OCI-LY1 (cell line): Measurements from ENCODE around the gene TM2D1.
"Not testable (repeated sequence)": the region's sequence is repeated elsewhere in the genome, so short reads cannot be mapped to it uniquely, and the experiment has no call there.

Source experiments
- H2AFZ ChIP-seq: fragments of 200-600 bp; sonication (generic), shearing (Covaris generic); 2 replicates; pipeline ENCODE4 v1.6.0; 2014; ENCODE audit warnings: antibody characterized with exemption, mild to moderate bottlenecking, low read length
- H3F3A ChIP-seq: fragments of 200-600 bp; sonication (generic), shearing (Covaris generic); 2 replicates; pipeline ENCODE4 v1.6.0; 2014; ENCODE audit warnings: mild to moderate bottlenecking, antibody characterized with exemption, low read length, moderate library complexity; ENCODE audit not compliant: insufficient read depth
- H3K27ac ChIP-seq: fragments of 200-600 bp; sonication (generic); 2 replicates; pipeline ENCODE4 v1.5.1; 2014; ENCODE audit warnings: low read length, mixed run types, mild to moderate bottlenecking, low read depth; ENCODE audit not compliant: poor library complexity, severe bottlenecking
- H3K27me3 ChIP-seq: fragments of 200-600 bp; sonication (generic); 2 replicates; pipeline ENCODE4 v1.6.0; 2014; ENCODE audit warnings: antibody characterized with exemption, mild to moderate bottlenecking, low read length, moderate library complexity; ENCODE audit not compliant: insufficient read depth
- H3K36me3 ChIP-seq: fragments of 200-600 bp; sonication (generic); 2 replicates; pipeline ENCODE4 v1.6.1; 2014; ENCODE audit warnings: mild to moderate bottlenecking, antibody characterized with exemption, low read length, moderate library complexity, mixed read lengths; ENCODE audit not compliant: insufficient read depth
- H3K4me1 ChIP-seq: fragments of 200-600 bp; sonication (generic); 2 replicates; pipeline ENCODE4 v1.5.1; 2014; ENCODE audit warnings: mild to moderate bottlenecking, low read length, moderate library complexity; ENCODE audit not compliant: insufficient read depth, severe bottlenecking
- H3K4me2 ChIP-seq: fragments of 200-600 bp; sonication (generic), shearing (Covaris generic); 2 replicates; pipeline ENCODE4 v1.6.1; 2014; ENCODE audit warnings: low read length
- H3K4me3 ChIP-seq: fragments of 200-600 bp; sonication (generic); 2 replicates; pipeline ENCODE4 v1.5.1; 2014; ENCODE audit warnings: low read length, low read depth, mild to moderate bottlenecking, mixed read lengths; ENCODE audit not compliant: poor library complexity, severe bottlenecking
- H3K79me2 ChIP-seq: fragments of 200-600 bp; shearing (Covaris generic); 2 replicates; pipeline ENCODE4 v1.6.1; 2016; ENCODE audit warnings: mixed run types, low read length, mixed read lengths; ENCODE audit not compliant: insufficient read depth
- H3K9ac ChIP-seq: fragments of 200-600 bp; sonication (generic), shearing (Covaris generic); 2 replicates; pipeline ENCODE4 v1.6.1; 2014; ENCODE audit warnings: mild to moderate bottlenecking, low read length, mixed read lengths
- H3K9me2 ChIP-seq: fragments of 200-600 bp; sonication (generic), shearing (Covaris generic); 2 replicates; pipeline ENCODE4 v1.6.1; 2014; ENCODE audit warnings: low read depth, mild to moderate bottlenecking, low read length, mixed read lengths
- H3K9me3 ChIP-seq: fragments of 200-600 bp; shearing (Covaris generic); 2 replicates; pipeline ENCODE4 v1.6.1; 2014; ENCODE audit warnings: low read length, mixed read lengths
- H4K20me1 ChIP-seq: fragments of 200-600 bp; sonication (generic), shearing (Covaris generic); 2 replicates; pipeline ENCODE4 v1.6.0; 2016; ENCODE audit warnings: mild to moderate bottlenecking, low read length; ENCODE audit not compliant: insufficient read depth
- CTCF ChIP-seq: fragments of 200-600 bp; sonication (generic), shearing (Covaris generic); IDR thresholded peaks from 2 replicates; pipeline ENCODE4 v1.5.1; 2017; ENCODE audit warnings: mild to moderate bottlenecking, antibody characterized with exemption, low read length, moderate library complexity, mixed read lengths
- EZH2 ChIP-seq: fragments of 200-600 bp; sonication (generic), shearing (Covaris generic); IDR thresholded peaks from 2 replicates; pipeline ENCODE4 v1.8.0; 2017; ENCODE audit warnings: borderline replicate concordance, mixed run types, mild to moderate bottlenecking, antibody characterized with exemption, low read length, moderate library complexity, mixed read lengths

Gene TM2D1

GRCh38 chr1:61680500-61680899 lies 44.4 kb downstream of the TM2D1 start:
- H3K4me1 ChIP-seq: no peaks in the 10 kb centered on the region
- H3F3A ChIP-seq: no peaks in the 10 kb centered on the region
- H3K27ac ChIP-seq: no peak overlapping the region
- peaks cover 20% of the 10 kb centered on the region for H3K36me3 ChIP-seq
- H2AFZ ChIP-seq: no peak overlapping the region
- no peaks in the 10 kb centered on the region for H3K9me3 ChIP-seq
- no peak overlapping the region for H3K4me2 ChIP-seq
- no peaks in the 10 kb centered on the region for H4K20me1 ChIP-seq
- no peaks in the 10 kb centered on the region for H3K9me2 ChIP-seq
- H3K4me3 ChIP-seq: no peak overlapping the region
- TF ChIP-seq CTCF (no peak), EZH2 (no peak)
- no peaks in the 10 kb centered on the region for H3K79me2 ChIP-seq
- no peaks in the 10 kb centered on the region for H3K27me3 ChIP-seq
- no peak overlapping the region for H3K9ac ChIP-seq

DNA sequence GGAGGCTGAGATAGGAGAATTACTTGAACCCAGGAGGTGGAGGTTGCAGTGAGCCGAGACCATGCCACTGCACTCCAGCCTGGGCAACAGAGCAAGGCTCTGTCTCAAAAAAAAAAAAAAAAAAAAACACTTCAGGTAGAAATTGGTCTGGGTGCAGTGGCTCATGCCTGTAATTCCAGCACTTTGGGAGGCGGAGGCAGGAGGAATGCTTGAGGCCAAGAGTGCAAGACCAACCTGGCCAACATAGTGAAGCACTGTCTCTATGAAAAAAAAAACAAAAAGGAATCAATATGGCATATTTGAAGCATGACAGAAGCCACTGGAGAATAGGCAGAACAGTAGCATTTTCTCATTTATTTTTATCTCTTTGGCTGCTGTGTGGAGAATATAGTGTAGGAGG lies 48.1 kb downstream of the TM2D1 start:
- H3K27ac ChIP-seq, H2AFZ ChIP-seq, H3K79me2 ChIP-seq, H3K27me3 ChIP-seq, H3K9ac ChIP-seq, H3K4me3 ChIP-seq, H3F3A ChIP-seq, H4K20me1 ChIP-seq, H3K4me2 ChIP-seq, H3K9me3 ChIP-seq, H3K4me1 ChIP-seq, H3K9me2 ChIP-seq: not testable (repeated sequence)
- peaks cover 18% of the 10 kb centered on the region; the same call in 1 of the 2 replicates for H3K36me3 ChIP-seq

- Histone ChIP-seq H4K20me1 (no peaks in the 10 kb centered on the region), H2AFZ (no peak overlapping the region), H3K27me3 (no peaks in the 10 kb centered on the region), H3K4me2 (no peak overlapping the region), H3K4me3 (no peak overlapping the region), H3K9me2 (no peaks in the 10 kb centered on the region), H3K79me2 (no peaks in the 10 kb centered on the region), H3K36me3 (no peaks in the 10 kb centered on the region; the same call in 1 of the 2 replicates), H3K27ac (no peak overlapping the region), H3K9me3 (no peaks in the 10 kb centered on the region), H3F3A (no peaks in the 10 kb centered on the region), H3K4me1 (no peaks in the 10 kb centered on the region), H3K9ac (no peak overlapping the region)
- no peak for TF ChIP-seq EZH2
- TF ChIP-seq CTCF: no peak
Measured at GRCh38 chr1:61674221-61674620, 50.7 kb downstream of the TM2D1 start.

DNA sequence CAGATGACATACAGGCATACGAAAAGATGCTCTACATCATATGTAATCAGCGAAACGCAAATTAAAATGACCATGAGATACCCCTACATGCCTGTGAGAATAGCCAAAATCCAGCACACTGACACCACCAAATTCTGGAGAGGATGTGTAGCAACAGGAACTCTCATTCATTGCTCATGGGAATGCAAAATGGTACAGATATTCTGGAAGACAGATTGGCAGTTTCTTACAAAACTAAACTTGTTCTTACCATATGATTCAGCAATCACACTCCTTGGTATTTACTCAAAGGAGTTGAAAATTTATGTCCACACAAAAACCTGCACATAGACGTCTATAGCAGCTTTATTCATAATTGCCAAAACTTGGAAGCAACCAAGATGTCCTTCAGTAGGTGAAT lies 52.6 kb downstream of the TM2D1 start:
- TF ChIP-seq EZH2 (no peak), CTCF (no peak)

More for the DNA sequence above, 52.6 kb downstream of the TM2D1 start:
- Histone ChIP-seq H3K9ac (no peak overlapping the region), H3K79me2 (no peaks in the 10 kb centered on the region), H2AFZ (no peak overlapping the region), H3K36me3 (no peaks in the 10 kb centered on the region), H3K4me2 (no peak overlapping the region), H3K27ac (no peak overlapping the region), H3F3A (no peaks in the 10 kb centered on the region), H3K9me3 (no peaks in the 10 kb centered on the region), H3K4me1 (no peaks in the 10 kb centered on the region), H4K20me1 (no peaks in the 10 kb centered on the region), H3K9me2 (no peaks in the 10 kb centered on the region), H3K27me3 (no peaks in the 10 kb centered on the region), H3K4me3 (no peak overlapping the region)
